Measurements from ENCODE around the gene HIVEP3.

DNA sequence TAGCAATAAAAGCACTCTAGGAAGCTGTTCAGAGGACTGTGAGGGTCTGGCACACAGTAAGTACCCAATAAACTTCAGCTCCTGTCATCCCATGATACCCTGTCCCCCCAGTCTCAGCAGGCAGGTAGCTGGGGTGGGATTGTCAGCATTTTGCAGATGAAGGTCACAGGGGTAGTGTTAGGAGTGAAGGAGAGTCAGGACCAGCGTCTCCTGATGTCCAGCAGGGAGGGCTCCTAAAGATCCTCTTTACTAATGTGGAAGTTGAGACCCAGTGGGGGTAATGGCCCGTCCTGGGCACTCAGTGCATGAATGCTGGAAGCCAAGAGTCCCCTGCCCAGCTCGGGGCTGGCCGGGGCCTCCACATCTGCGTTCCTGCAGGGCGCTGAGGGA, 402.9 kb downstream of the HIVEP3 start:
- TF ChIP-seq, protein P1, sequence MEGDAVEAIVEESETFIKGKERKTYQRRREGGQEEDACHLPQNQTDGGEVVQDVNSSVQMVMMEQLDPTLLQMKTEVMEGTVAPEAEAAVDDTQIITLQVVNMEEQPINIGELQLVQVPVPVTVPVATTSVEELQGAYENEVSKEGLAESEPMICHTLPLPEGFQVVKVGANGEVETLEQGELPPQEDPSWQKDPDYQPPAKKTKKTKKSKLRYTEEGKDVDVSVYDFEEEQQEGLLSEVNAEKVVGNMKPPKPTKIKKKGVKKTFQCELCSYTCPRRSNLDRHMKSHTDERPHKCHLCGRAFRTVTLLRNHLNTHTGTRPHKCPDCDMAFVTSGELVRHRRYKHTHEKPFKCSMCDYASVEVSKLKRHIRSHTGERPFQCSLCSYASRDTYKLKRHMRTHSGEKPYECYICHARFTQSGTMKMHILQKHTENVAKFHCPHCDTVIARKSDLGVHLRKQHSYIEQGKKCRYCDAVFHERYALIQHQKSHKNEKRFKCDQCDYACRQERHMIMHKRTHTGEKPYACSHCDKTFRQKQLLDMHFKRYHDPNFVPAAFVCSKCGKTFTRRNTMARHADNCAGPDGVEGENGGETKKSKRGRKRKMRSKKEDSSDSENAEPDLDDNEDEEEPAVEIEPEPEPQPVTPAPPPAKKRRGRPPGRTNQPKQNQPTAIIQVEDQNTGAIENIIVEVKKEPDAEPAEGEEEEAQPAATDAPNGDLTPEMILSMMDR (IDR thresholded peaks at IDR 0.05; ENCODE audit: insufficient read depth, low read depth, low read length): no peak
- TF ChIP-seq EZH2 (IDR thresholded peaks at IDR 0.05; ENCODE audit: insufficient read depth, low read length): no peak

Data from astrocyte (in vitro differentiated cells and primary cell).